NCI-H187 treated with DMSO at 0.1 percent for 48 hours (cell line): ENCODE measurements around the gene ZNHIT3.
"Not testable (repeated sequence)": the region's sequence is repeated elsewhere in the genome, so short reads cannot be mapped to it uniquely, and the experiment has no call there.

Source experiments
- DNase-seq: peaks from one replicate; lab custom pipeline; 2025; lab: John Stamatoyannopoulos, UW

ZNHIT3 gene

DNA sequence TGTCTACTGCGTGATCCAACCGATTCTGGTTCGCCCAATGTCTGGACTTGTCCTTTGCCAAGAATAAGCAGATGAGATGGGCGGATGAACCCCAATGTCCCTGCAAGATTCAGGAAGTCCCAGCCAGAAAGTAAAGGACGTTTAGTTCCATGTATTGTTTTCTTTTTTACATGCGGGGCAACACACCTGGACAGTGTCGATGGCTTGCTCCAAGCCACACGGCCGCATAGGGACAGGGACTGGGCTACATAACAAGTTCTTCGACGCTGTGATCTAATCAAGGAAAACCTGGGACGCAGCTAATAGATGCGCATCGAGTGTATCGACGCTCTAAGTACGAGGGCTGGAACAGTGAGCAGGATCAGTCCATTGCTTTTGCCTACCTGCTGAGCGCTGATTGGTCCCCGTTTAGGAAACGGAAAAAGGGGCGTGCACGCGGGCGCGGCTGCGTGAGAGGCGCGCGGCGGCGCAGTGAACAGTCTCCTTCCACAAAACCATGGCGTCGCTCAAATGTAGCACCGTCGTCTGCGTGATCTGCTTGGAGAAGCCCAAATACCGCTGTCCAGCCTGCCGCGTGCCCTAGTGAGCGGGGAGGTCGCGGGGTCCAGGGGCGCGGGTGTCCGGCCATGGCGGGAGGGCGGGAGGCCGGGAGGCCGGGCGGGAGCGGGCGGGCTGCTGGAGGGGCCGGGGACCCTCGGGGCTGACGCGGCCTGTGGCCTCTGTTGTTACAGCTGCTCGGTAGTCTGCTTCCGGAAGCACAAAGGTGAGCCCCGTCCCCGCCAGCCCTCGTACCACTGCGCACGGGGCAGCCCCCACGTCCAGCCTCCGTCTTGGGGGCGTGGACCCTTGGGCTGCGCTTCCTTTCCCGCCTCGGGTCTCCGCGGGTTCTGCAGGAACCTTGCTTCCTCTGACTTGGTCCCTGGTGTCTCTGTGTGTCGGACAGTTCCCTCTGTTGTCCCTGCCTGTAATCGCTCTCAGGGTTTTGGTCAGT is at the start of gene ZNHIT3:
ZNHIT3 (plus strand) TSS at position 478 of the 991 bp plus-strand sequence; CDS start at position 497, 19 bp downstream.
- DNase-seq, result peak; percentile 79

DNA sequence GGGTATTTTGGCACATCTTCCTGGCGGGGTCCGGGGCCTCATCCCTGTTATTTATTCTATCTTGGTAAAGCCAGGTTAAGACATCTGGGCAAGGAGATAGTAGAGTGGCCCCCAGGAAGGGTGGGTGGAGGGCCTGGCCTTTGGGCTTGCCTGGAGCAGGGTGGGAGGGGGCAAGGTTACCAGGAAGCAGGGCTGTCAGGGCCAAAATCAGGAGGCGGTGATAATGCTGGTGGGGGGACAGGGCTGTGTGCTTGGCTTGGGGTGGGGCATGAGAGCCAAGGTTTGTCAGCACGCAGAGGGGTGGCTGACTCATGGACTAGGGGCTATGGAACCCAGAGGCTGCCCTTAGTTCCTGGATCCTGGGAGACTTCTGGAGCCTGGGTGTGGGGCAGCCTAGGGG is 44.7 kb upstream of the ZNHIT3 start:
- DNase-seq, result not testable (repeated sequence)

DNA sequence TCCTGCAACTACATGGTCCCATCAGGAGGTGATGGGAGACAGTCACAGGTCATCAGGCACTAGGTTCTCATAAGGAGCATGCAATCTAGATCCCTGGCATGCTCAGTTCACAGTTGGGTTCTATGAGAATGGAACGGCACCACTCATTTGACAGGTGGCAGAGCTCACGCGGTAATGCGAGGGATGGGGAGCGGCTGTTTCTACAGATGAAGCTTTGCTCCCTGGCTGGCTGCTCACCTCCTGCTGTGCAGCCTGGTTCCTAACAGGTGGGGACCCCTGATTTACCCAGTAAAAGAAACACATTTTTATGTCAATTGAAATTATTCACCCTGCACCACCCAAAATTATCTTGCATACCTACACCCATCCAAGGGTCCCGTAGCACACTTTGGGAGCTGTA is 42.7 kb upstream of the ZNHIT3 start:
- DNase-seq, result no peak

- DNase-seq, result not testable (repeated sequence)
Observed at GRCh38 chr17:36449997-36450396, 36.5 kb upstream of the ZNHIT3 start.

DNA sequence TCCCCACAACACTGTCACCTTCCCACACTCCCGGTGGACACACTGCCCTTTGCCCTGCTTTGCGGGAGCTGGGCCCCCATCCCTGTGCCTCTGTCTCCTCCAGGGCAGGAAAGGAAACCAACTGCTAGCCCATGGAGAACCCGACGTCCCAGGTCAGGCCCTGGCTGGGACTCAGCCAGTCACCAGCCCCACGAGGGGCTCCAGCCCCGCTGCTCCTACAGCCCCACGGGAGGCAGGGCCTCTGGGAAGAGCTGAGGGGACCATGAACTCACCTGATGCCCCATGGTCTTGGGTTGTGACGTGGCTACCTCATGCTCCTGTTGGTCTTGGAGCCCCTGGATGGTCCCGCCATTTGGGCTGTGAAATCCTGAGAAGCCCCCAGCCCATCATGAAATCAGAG is 33.6 kb upstream of the ZNHIT3 start:
- DNase-seq, result not testable (repeated sequence)

DNA sequence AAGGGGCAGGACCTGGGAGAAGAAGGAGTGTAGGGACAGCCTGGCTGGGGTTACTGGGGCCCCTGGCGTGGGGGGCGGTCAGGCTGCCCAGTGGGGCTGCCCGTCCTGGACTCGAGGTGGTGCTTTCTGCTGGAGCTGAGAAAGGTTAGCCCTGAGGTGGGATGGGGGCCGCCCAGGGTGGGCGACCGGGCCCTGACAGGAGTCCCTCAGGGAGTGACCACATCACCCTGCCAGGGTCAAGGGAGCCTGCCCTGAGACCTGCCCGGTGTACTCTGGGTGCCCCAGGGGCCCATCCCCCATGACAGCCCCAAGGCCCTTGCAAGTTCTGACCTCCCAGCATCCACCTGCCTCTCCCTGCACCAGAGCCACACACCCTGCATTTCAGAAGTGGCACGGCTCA is 28.8 kb upstream of the ZNHIT3 start:
- not testable (repeated sequence) for DNase-seq

- DNase-seq, result no peak
Observed at GRCh38 chr17:36459045-36459444, 27.4 kb upstream of the ZNHIT3 start.

DNA sequence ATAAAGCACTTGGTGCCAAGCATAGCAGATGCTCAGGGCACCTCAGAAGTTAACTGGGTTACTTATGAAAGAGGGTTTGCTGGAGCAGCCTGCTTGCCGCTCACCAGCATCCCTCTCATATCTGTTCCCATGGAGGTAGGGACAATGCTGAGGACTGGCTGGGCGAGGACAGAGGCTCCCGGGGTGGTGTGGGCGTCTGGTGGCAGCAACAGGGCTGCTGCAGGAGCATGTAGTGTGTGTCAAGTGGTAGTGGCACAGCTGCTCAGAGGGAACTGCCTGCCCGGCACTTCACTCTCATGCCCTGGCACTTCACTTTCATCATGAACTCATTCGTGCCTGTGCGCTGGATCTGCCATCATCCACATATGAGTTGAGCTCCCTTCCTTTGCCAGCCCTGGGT is 26.9 kb upstream of the ZNHIT3 start:
- DNase-seq, result no peak

DNA sequence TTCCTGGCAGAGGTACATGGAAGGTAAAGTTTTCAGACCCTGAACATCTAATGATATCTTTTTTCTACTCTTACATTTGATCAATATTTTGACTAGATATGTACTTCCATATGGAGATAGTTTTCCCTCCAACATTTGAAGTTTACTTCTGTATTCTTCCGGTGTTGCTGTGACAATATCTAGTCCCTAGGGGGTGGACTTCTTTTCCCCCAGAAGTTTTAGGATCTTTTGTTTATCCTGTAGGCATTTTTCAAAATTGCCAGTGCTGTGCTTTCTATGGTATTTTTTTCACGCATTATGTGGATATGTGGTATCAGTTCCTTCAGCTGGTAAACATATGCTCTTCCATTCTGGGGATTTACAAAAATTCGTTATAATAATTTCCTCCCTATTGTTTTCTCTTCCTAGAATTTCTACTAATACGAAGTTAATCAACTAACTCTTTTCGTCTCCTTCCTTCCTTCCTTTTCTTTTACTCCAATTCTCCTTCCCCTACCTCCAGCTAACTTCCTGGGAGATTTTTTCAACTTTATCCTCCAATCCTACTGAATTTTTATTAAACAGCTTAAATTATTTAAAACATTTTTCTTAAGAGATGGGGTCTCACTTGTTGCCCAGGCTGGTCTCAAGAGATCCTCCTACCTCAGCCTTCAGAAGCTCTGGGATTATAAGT is 26.1 kb upstream of the ZNHIT3 start:
- no peak for DNase-seq

DNA sequence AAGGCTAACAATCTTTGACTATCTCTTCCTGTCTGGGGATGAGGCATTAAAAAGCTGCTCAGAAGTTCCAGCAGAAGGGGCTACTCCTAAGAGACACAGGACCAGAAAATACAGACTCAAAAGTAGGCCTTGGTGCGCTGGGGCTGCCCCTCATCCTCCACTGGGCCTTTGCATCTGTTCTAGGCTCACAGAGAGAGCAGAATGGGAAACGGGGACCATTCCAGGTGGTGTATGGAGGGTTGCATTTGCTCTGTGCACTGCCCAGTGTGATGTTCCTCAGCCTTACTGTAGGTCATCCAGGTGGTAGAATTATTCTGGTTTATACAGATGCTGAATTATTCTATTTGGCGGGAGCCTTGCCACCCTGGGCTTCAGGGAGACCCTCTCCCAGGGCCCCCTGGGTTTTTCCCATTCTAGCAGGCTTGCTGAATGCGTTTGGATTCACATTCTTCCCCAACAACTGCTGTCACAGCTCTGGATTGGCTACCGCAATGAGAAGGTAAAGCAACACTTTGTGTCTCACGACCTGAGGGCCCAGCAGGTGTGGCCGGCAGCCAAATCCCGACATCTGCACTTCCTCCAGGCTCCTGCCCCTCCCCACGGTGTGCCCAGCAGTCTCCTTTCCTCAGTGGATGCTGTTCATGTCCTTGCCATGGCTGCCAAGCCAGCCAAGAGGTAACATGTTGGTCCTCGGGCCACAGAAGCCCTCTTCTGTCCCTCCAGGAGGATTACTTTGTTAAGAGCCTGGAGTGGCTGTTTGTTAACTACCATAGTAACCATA is 25.0 kb upstream of the ZNHIT3 start:
- no peak for DNase-seq

DNA sequence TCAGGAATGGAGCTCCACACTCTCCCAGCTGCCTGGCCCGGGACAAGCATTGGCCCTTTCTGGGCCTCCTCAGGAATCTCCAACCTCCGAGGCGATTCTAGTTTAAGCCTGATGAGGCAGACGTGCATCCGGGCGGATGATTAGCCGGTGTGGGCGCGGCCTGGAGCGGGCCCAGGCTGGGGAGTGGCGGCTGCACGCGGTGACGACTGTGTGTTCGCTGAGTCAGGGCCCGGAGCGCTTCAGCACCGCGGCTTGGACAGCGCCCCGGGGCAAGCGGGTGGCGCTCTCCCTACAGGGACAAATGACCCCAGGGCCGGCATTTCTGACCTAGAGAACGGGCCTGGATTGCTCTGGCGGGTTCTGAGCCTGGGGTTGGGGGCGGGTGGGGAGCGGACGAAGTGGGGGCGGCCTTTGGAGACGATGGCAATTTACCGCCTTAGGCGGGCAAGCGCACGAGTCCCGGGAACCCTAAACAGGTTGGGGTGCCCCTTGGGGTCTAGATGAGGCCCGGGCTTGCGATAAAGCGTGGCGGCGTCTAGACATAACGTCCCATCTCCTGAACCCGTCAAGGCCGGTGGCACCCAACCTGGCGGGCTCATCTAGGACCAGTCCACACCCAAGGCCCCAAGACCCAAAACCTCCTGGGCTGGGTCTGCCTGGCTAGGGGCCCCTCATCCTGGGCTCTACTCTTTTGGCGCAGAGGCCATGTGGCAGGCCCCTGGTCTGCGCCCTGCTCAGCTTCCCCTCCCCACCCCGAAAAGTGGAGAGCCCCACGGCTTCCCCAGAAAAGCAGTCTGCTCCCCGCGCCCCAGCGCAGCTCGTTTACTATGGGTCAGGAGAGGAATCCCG is 22.3 kb upstream of the ZNHIT3 start:
- no peak for DNase-seq

- no peak for DNase-seq
Observed at GRCh38 chr17:36464765-36465088, 21.8 kb upstream of the ZNHIT3 start.

GRCh38 chr17:36468903-36469635 is 17.4 kb upstream of the ZNHIT3 start:
- peak; percentile 16 for DNase-seq

GRCh38 chr17:36469733-36470132 is 16.7 kb upstream of the ZNHIT3 start:
- DNase-seq, result no peak

- no peak for DNase-seq
Observed at GRCh38 chr17:36470499-36470898, 16.0 kb upstream of the ZNHIT3 start.

- no peak for DNase-seq
Observed at GRCh38 chr17:36474571-36474970, 11.9 kb upstream of the ZNHIT3 start.

DNA sequence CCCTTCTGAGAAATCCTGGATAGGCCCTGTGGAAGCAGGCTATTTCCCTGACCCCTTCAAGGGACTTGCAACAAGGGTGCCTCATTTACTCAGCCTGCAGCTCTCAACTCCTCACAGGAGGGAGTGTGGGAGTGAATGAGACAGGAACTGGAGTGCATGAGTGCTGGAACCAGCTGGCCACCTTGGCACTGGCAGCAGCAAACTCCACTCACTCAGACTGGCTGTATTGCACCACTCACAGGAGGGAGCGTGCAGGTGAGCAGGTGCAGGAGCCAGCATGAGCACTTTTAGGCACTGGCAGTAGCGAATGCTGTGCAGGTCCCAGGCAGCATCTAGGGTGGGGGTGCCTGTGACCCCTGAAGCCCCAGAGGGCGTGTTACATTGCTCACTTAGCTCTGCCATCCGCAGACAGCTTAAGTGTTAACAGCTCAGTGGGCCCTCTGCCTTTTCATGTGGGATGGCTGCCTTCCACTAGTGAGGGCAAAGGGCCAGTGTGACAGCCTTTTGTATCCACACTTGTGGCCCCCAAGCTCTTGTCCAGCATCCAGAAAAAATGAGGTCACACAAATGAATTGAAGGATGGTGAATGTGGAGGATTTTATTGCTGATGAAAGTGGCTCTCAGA is 11.0 kb upstream of the ZNHIT3 start:
- no peak for DNase-seq

DNA sequence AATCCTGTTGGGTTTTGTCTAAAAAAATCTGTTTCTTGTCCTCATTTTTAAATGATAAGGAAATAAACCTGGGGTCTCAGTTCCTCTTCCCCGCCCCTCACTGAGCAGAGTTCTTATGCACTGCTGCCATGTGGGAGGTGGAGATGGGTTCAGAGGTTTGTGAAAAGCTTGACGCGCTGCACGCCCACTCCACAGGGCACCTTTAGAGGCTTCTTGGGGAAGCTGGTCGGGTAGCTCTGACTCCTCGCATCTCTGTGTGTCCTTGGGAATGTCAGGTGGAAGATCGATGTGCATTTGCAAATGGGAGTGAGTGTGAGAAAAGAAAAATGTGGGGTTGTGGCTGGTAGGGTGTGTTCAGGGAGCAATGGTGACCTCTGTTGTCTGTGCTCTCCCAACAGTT is 4.7 kb upstream of the ZNHIT3 start:
- no peak for DNase-seq

- DNase-seq, result no peak
Observed at GRCh38 chr17:36482611-36483504, 3.6 kb upstream of the ZNHIT3 start.
